ENCODE data around the gene FAM120C. TPM values are rescaled to one million over a fixed set of nuclear protein-coding genes. Genes with fewer than 3 reads are reported as not detected.

The FAM120C gene
- total and polyA plus RNA-seq, 2 of the 4 experiments (the other 2 are of a cell fraction) = 3.4 to 3.6 TPM

GRCh38 chrX:54230435-54231148 is 47.5 kb upstream of the FAM120C start:
- peak overlapping the region; percentile 82; the same call in 1 of the 2 replicates for H3K27ac ChIP-seq (ENCODE audit: insufficient read depth, low read length)
- H4K5ac ChIP-seq (ENCODE audit: low read depth, low read length) = no peak overlapping the region
- no peak overlapping the region for H2BK15ac ChIP-seq (ENCODE audit: low read depth, low read length)
- no peaks in the 10 kb centered on the region for H3K9me3 ChIP-seq (ENCODE audit: control insufficient read depth, insufficient read depth, low read length)
- ChIA-PET POLR2A (ENCODE audit: unreplicated experiment) (no interaction called here), CTCF (no interaction called here)
- dilution Hi-C loops (cut with HindIII; ENCODE audit: low sequenced_read_pairs, unreplicated experiment) (no loop called here), intact Hi-C loops (cut with micrococcal nuclease) (loop anchor here (2.0 kb wide), 1 partner anchor 48 kb away; the partner anchor contains the start of gene FAM120C), in situ Hi-C loops (cut with MboI; ENCODE audit: low sequenced_read_pairs) (no loop called here)
- no peak overlapping the region for H3K14ac ChIP-seq (replicated peaks; ENCODE audit: low read depth, low read length)
- no peaks in the 10 kb centered on the region for H3K27me3 ChIP-seq (ENCODE audit: control insufficient read depth, insufficient read depth, low read length)
- 0 out of 2 replicates have a peak overlapping the region, but pooled peaks have one; percentile 17 for H3K4me3 ChIP-seq (ENCODE audit: insufficient read depth, low read depth, low read length)
- no peak overlapping the region for H2BK120ac ChIP-seq (ENCODE audit: low read depth, low read length)
- TF ChIP-seq ELK1 (IDR thresholded peaks at IDR 0.05; ENCODE audit: borderline replicate concordance, low read depth, low read length) (no peak), RFX5 (IDR thresholded peaks at IDR 0.05; ENCODE audit: low read depth, low read length) (no peak), USF2 (IDR thresholded peaks at IDR 0.05; ENCODE audit: low read depth, low read length) (no peak), NFE2L2 (IDR thresholded peaks at IDR 0.05; ENCODE audit: low read depth, low read length) (no peak), RAD21 (IDR thresholded peaks at IDR 0.05; ENCODE audit: low read length) (no peak), MAZ (IDR thresholded peaks at IDR 0.05; ENCODE audit: borderline replicate concordance, low read depth, low read length) (no peak), SMC3 (IDR thresholded peaks at IDR 0.05; ENCODE audit: low read depth, low read length) (no peak), CHD1 (IDR thresholded peaks at IDR 0.05; ENCODE audit: low read depth, low read length) (no peak), RCOR1 (IDR thresholded peaks at IDR 0.05; ENCODE audit: insufficient replicate concordance, low read length) (no peak), BHLHE40 (IDR thresholded peaks at IDR 0.05; ENCODE audit: low read depth, low read length) (no peak), FOS (IDR thresholded peaks at IDR 0.05; ENCODE audit: low read depth, low read length) (no peak), MAFK (IDR thresholded peaks at IDR 0.05; ENCODE audit: low read depth, low read length) (no peak), POLR2A (IDR thresholded peaks at IDR 0.05; ENCODE audit: low read depth, low read length) (no peak), CEBPB (IDR thresholded peaks at IDR 0.05; ENCODE audit: low read depth, low read length) (no peak), MXI1 (IDR thresholded peaks at IDR 0.05; ENCODE audit: borderline replicate concordance, low read depth, low read length) (no peak), CTCF (conservative IDR thresholded peaks at IDR 0.05; ENCODE audit: low read depth, low read length) (no peak)
- no CpG with 5 or more reads among the region's 4 CpGs for WGBS, 2 experiments (ENCODE audit: extremely low coverage in 2 of 2, insufficient read length in 1 of 2)
- peaks cover 2% of the 10 kb centered on the region for H3K4me1 ChIP-seq (ENCODE audit: control insufficient read depth, insufficient read depth, low read length)
- no TSS peak for BruUV-seq (replicated peaks)
- no peak overlapping the region for H4K8ac ChIP-seq (ENCODE audit: low read depth in 2 of 2, low read length in 2 of 2)
- no peak overlapping the region for H3K56ac ChIP-seq (ENCODE audit: extremely low read depth, insufficient read depth, low read length)
- peak overlapping the region; percentile 0 for H2BK5ac ChIP-seq (ENCODE audit: low read depth, low read length, poor library complexity, severe bottlenecking)
- H2AK9ac ChIP-seq (replicated peaks; ENCODE audit: low read depth, low read length, poor library complexity) = no peak overlapping the region
- H3K79me1 ChIP-seq (ENCODE audit: low read depth in 1 of 2, low read length in 2 of 2) = no peaks in the 10 kb centered on the region
- no peaks in the 10 kb centered on the region for H4K20me1 ChIP-seq (ENCODE audit: insufficient read depth, low read length)
- peak; percentile 79 for ATAC-seq (ENCODE audit: low read depth)
- no peak overlapping the region for H2AFZ ChIP-seq (replicated peaks; ENCODE audit: low read length, poor library complexity)
- DNase-seq = peak; percentile 47
- H3K36me3 ChIP-seq (ENCODE audit: control insufficient read depth, insufficient read depth, low read length) = no peaks in the 10 kb centered on the region
- H3K23ac ChIP-seq (ENCODE audit: low read depth, low read length) = no peak overlapping the region
- H3K18ac ChIP-seq (ENCODE audit: low read depth, low read length) = 0 out of 2 replicates have a peak overlapping the region, but pooled peaks have one; percentile 23
- no peak overlapping the region for H2BK20ac ChIP-seq (ENCODE audit: low read depth, low read length)
- no peaks in the 10 kb centered on the region for H3K9me1 ChIP-seq (ENCODE audit: insufficient read depth, low read length)
- no peak overlapping the region for H3K9ac ChIP-seq (ENCODE audit: low read depth, low read length)
- H2AK5ac ChIP-seq (ENCODE audit: low read depth, low read length) = no peak overlapping the region
- H3K4ac ChIP-seq (ENCODE audit: low read depth, low read length) = no peak overlapping the region
- H3K4me2 ChIP-seq (ENCODE audit: low read depth, low read length) = peak overlapping the region; percentile 60
- no peak overlapping the region for H4K91ac ChIP-seq (ENCODE audit: insufficient read depth, low read depth, low read length)

Data from IMR-90 (cell line).